ENCODE measurements around the gene MSH5. TPM values are rescaled to one million over a fixed set of nuclear protein-coding genes. Genes with fewer than 3 reads are reported as not detected.
A peak's percentile ranks its signal among the peaks of the same experiment; 100 is the strongest.

Gene MSH5
- total and polyA plus RNA-seq, 7 donors = 1.4 to 3.0 (median 1.8) TPM

- TF ChIP-seq CTCF (IDR thresholded peaks at IDR 0.05) = no peak
- H3K4me1 ChIP-seq = peaks cover 5% of the 10 kb centered on the region
- H3K9me3 ChIP-seq = no peaks in the 10 kb centered on the region
- 91% methylated on average over 32 of the region's 32 CpGs for WGBS, 3 donors
- intact Hi-C loops (cut with DNase I) = no loop called here
- H3K27me3 ChIP-seq (ENCODE audit: insufficient read depth in 3 of 3, low read length in 2 of 3) = no peaks in the 10 kb centered on the region
- no peak for ATAC-seq
- DNase-seq = no peak
- H3K27ac ChIP-seq = no peak overlapping the region
- peaks cover 0 to 89% of the 10 kb centered on the region in 2 donors for H3K36me3 ChIP-seq (ENCODE audit: insufficient read depth in 1 of 2, low read depth in 1 of 2)
- no peak overlapping the region for H3K4me3 ChIP-seq
Observed at GRCh38 chr6:31782126-31782855, 42.5 kb downstream of the MSH5 start.

- Histone ChIP-seq H3K36me3 (ENCODE audit: insufficient read depth in 1 of 2, low read depth in 1 of 2) (peaks cover 0 to 91% of the 10 kb centered on the region in 2 donors), H3K4me1 (no peaks in the 10 kb centered on the region), H3K27me3 (ENCODE audit: insufficient read depth in 3 of 3, low read length in 2 of 3) (no peaks in the 10 kb centered on the region), H3K27ac (no peak overlapping the region), H3K9me3 (no peaks in the 10 kb centered on the region), H3K4me3 (no peak overlapping the region)
- no peak for TF ChIP-seq CTCF (IDR thresholded peaks at IDR 0.05)
- ATAC-seq (no peak), DNase-seq (no peak)
- 93 to 95% (median 95%) methylated on average over 15 of the region's 15 CpGs for WGBS, 3 donors
- intact Hi-C loops (cut with DNase I) = no loop called here
Observed at GRCh38 chr6:31784098-31784925, 44.5 kb downstream of the MSH5 start.

- Histone ChIP-seq H3K27me3 (ENCODE audit: insufficient read depth in 3 of 3, low read length in 2 of 3) (no peaks in the 10 kb centered on the region), H3K9me3 (no peaks in the 10 kb centered on the region), H3K27ac (no peak overlapping the region), H3K4me3 (no peak overlapping the region), H3K36me3 (ENCODE audit: insufficient read depth in 1 of 2, low read depth in 1 of 2) (peaks cover 0 to 91% of the 10 kb centered on the region in 2 donors), H3K4me1 (no peaks in the 10 kb centered on the region)
- whole genome bisulfite sequencing, 3 donors = 94 to 97% (median 94%) methylated on average over 11 of the region's 11 CpGs
- intact Hi-C loops (cut with DNase I) = no loop called here
- no peak for TF ChIP-seq CTCF (IDR thresholded peaks at IDR 0.05)
- ATAC-seq (no peak), DNase-seq (no peak)
Observed at GRCh38 chr6:31785475-31785874, 45.7 kb downstream of the MSH5 start.

GRCh38 chr6:31791324-31792089, 51.7 kb downstream of the MSH5 start:
- Histone ChIP-seq H3K27me3 (ENCODE audit: insufficient read depth in 3 of 3, low read length in 2 of 3) (no peaks in the 10 kb centered on the region), H3K9me3 (no peaks in the 10 kb centered on the region), H3K4me1 (peaks cover 6% of the 10 kb centered on the region), H3K36me3 (ENCODE audit: insufficient read depth in 1 of 2, low read depth in 1 of 2) (peaks cover 0 to 62% of the 10 kb centered on the region in 2 donors), H3K27ac (no peak overlapping the region), H3K4me3 (no peak overlapping the region)
- intact Hi-C loops (cut with DNase I) = no loop called here
- WGBS, 3 donors = 61 to 64% (median 63%) methylated on average over 10 to 12 of the region's 12 CpGs
- DNase-seq = no peak
- peak in 1 of 4 donors; percentile 29 for ATAC-seq
- TF ChIP-seq CTCF (IDR thresholded peaks at IDR 0.05) = peak; percentile 46

Measured in psoas muscle (tissue), 8 donors.